PFSK-1 (cell line): Measurements from ENCODE around the gene SLN.

Experiments
- FOXP2 ChIP-seq: optimal IDR thresholded peaks from 2 replicates; pipeline ENCODE3; 2011; ENCODE audit warnings: borderline replicate concordance, control low read depth, inconsistent platforms; ENCODE audit not compliant: insufficient read depth; ENCODE audit errors: extremely low read length, extremely low read depth
- POLR2AphosphoS5 ChIP-seq: IDR thresholded peaks from 2 replicates; pipeline ENCODE4 v1.6.1; 2012; ENCODE audit warnings: low read depth, mild to moderate bottlenecking, control low read depth, low read length, moderate library complexity
- REST ChIP-seq, 2 experiments: IDR thresholded peaks; 2 replicates each; pipeline versions ENCODE4 v1.6.1 to v1.8.0; 2011 to 2012; ENCODE audit warnings: low read depth in 2 of 2, low read length in 2 of 2, control low read depth in 1 of 2, inconsistent platforms in 1 of 2, mild to moderate bottlenecking in 1 of 2, moderate library complexity in 1 of 2; ENCODE audit not compliant: insufficient read depth in 1 of 2
- SIN3A ChIP-seq: IDR thresholded peaks from 2 replicates; pipeline ENCODE4 v1.6.1; 2012; ENCODE audit warnings: mild to moderate bottlenecking, low read length, moderate library complexity, borderline replicate concordance; ENCODE audit not compliant: insufficient read depth
- TAF1 ChIP-seq: IDR thresholded peaks from 2 replicates; pipeline ENCODE4 v1.6.1; 2012; ENCODE audit warnings: low read length, control low read depth, borderline replicate concordance; ENCODE audit not compliant: insufficient read depth

Gene SLN

GRCh38 chr11:107732689-107733051 is 20.8 kb upstream of the SLN start:
- TF ChIP-seq POLR2AphosphoS5: no peak
- TF ChIP-seq TAF1: no peak
- TF ChIP-seq SIN3A: no peak
- TF ChIP-seq REST (IDR thresholded peaks at IDR 0.05; ENCODE audit: insufficient read depth in 1 of 2, low read depth in 2 of 2, low read length in 2 of 2): no peak
- TF ChIP-seq FOXP2: no peak

- TF ChIP-seq TAF1: no peak
- TF ChIP-seq POLR2AphosphoS5: no peak
- TF ChIP-seq REST (IDR thresholded peaks at IDR 0.05; ENCODE audit: insufficient read depth in 1 of 2, low read depth in 2 of 2, low read length in 2 of 2): no peak
- TF ChIP-seq SIN3A: no peak
- no peak for TF ChIP-seq FOXP2
Observed at GRCh38 chr11:107731941-107732688, 20.3 kb upstream of the SLN start.

DNA sequence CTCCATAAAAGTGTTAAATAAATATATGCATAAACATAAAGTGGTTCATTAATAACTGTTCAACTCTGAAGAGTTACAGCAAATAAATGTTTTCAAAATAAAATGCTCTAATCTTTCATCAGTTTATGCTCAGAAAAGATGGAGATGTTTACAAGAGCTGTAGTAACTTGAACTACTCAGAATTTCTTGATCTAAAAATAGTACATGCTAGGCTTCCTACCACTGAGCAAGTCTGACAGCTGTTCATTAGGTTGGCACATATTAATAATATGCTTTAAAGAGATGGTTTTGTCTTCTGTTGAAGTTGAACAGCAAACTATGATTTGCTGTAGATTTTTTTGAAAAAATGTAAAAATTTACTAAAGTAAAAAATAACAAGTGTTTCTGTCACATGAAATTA is 10.8 kb upstream of the SLN start:
- TF ChIP-seq TAF1: no peak

DNA sequence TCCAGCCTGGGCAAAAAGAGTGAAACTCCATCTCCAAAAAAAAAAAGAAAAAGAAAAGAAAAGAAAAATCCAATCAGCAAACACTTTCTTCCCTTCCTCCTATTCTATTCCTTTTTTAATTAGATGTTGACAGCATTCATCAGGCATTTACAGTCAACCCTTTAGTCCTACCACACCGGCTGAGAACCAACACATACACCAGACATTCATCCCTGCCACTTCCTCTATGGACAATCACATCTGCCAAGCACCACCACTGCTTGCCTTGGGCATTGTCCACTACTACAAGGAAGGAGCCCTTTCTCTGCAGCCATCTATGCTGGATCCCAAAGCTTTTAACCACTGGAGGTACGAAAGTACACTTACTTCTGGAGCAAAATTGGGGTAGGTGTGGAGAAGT is 9.4 kb upstream of the SLN start:
- TF ChIP-seq REST (IDR thresholded peaks at IDR 0.05; ENCODE audit: insufficient read depth in 1 of 2, low read depth in 2 of 2, low read length in 2 of 2) (no peak), FOXP2 (no peak), SIN3A (no peak), TAF1 (no peak), POLR2AphosphoS5 (no peak)

- TF ChIP-seq POLR2AphosphoS5: no peak
- no peak for TF ChIP-seq FOXP2
- no peak for TF ChIP-seq SIN3A
- no peak for TF ChIP-seq REST (IDR thresholded peaks at IDR 0.05; ENCODE audit: insufficient read depth in 1 of 2, low read depth in 2 of 2, low read length in 2 of 2)
- no peak for TF ChIP-seq TAF1
Observed at GRCh38 chr11:107720303-107720774, 8.5 kb upstream of the SLN start.
